GM20000 (cell line): ENCODE results near the gene CKAP5.
"Not testable (repeated sequence)": the region's sequence is repeated elsewhere in the genome, so short reads cannot be mapped to it uniquely, and the experiment has no call there.

ENCODE experiments used
- DNase-seq: peaks from one replicate; pipeline ENCODE4 v3.0.0; 2012; ENCODE audit warnings: low spot score
- CTCF ChIP-seq: IDR thresholded peaks from 2 replicates; pipeline ENCODE4 v1.5.1; 2012; ENCODE audit warnings: mild to moderate bottlenecking, control low read depth; ENCODE audit errors: extremely low read depth, missing control alignments

Gene CKAP5

DNA sequence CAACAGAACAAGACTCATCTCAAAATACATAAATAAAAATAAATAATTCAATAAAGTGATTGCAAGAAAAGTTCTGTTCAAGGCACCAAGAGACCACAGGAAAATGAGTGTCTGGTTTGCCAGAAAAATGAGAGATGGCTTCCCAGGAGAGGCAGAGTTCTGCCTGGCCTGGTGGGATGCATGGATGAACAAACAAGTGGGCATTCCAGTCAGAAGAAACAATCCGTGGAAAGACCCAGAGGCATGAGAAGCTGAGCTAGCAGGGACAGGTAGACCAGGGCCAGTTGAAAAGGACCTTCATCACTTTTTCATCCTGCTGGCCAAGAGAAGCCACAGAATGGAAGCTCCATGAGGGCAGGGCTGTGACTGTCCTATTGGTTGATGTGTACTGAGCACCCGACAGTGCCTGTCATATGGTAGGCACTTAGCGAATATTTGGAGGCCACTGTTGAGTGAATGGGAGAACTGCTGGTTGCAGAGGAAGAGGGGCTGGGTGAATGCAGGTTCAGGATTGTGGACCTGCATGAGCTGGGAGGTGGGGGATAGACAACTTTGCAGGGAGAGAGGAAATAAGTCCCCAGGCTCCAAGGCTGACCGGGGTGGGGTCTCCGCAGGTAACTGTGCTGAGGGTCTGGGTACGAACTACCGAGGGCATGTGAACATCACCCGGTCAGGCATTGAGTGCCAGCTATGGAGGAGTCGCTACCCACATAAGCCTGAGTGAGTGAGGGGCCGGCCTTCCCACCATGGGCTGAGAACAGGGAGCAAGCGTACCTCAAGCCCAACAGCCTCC is 123.3 kb downstream of the CKAP5 start:
- no peak for TF ChIP-seq CTCF
- no peak for DNase-seq

DNA sequence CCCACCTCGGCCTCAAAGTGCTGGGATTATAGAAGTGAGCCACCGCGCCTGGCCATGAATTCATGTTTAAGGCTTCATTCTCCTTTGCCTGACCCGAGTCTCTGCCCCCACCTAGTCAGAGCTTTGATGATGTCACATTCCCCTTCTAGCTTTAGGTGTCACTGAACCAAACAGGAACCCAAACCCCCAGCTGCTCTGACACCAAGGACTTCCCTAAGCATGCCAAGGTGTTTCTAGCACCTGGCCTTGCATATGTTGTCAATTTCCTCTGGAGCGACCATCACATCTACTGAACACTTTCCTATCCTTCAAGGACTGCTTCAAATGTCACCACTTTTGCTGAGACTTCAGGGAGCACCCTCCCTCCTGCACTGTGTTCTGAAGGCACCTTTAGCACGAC is 124.8 kb downstream of the CKAP5 start:
- DNase-seq = no peak
- TF ChIP-seq CTCF = no peak

DNA sequence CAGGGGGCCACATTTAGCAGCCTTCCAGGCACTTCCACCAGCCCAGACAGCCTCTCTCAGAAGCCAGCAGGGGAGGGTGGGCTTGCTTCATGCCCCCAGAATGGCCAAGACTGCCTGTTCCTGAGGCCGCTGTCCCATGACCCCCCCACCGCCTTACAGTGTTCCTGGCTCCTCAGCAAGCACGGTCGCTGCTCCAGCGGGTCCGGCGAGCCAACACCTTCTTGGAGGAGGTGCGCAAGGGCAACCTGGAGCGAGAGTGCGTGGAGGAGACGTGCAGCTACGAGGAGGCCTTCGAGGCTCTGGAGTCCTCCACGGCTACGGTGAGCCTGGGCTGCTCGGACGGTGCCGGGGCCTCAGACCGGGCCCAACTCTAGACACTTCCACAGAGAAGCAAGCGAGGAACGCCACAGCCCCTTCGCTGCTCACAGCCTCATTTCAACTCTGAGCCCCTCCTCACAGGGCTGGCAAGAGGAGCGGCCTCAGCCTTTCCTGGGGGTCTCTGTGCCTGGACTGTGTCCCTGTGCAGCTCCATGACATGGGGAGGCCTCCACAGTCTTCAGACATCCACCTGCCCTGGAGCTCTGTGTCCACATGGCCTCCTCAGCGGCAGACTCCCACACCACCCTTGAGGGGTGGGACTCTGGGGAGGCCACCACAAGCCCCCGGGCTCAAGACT is 126.4 kb downstream of the CKAP5 start:
- no peak for DNase-seq
- TF ChIP-seq CTCF = no peak

DNA sequence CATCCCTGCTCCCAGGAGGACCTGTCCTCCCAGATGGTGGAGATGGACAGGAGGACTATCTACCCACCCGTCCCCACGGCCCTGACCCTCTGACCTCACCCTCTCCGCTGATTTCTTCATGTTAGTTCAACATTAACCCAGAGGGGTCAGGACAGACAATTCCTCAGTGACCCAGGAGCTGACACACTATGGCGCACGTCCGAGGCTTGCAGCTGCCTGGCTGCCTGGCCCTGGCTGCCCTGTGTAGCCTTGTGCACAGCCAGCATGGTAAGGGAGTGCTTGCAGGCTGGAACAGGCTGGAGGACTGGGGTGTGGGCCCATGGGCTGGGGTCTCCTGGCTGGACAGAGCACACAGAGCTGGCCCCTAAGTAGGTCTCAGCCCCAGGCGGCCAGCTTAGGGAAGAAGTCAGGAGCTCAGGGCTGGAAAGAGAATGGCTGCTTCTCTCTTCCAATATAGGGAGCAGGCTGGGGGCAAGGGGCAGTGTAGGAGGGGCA is 127.0 kb downstream of the CKAP5 start, which contains the start of gene F2:
Gene F2 (plus strand): TSS at position 166 of the 495 bp plus-strand sequence. CDS start 23 bp downstream, at position 189.
- no peak for TF ChIP-seq CTCF
- no peak for DNase-seq

DNA sequence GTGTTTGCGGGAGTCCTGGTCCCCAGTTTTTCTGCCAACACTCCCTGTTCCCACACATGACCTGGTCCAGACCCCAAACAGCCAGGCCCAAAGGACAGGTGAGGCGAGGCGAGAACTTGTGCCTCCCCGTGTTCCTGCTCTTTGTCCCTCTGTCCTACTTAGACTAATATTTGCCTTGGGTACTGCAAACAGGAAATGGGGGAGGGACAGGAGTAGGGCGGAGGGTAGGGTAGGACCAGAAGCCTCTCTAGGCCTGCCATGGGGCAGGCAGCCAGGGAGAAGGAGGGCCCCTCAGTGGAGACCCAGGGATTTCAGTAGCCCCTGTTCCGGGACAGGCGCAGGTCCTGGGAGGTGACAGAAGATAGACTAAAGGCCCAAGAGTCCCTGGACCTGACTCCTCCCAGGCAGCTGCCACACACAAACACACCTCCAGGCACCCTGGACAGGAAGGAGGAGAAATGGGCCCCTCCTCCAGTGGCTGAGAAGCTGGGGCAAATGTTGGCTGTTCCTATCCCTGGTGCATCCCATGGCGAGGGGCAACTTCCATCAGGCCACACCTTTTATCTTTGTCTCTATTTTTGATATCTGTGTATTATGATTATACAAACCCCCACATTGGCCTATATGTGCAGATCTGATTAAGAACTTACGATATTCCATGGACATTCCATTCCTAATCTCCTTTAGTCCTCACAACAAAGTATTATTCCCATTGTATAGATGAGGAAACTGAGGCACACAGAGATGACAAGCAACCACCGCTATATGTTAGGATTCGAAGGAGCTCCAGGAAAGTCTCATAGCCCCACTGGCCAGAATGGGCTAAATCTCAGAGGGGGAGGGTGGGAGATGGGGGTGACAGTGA is 127.7 kb downstream of the CKAP5 start:
- TF ChIP-seq CTCF = no peak
- DNase-seq = no peak

- not testable (repeated sequence) for DNase-seq
These were observed 128.3 kb downstream of the CKAP5 start for GRCh38 chr11:46717825-46718154.

GRCh38 chr11:46712874-46713576 is 133.1 kb downstream of the CKAP5 start:
- no peak for DNase-seq
- no peak for TF ChIP-seq CTCF
